Brain pericyte (primary cell): ENCODE measurements around the gene SPATA46.

Experiments
- DNase-seq: peaks from one replicate; pipeline ENCODE4 v3.0.0-alpha.2; 2012; ENCODE audit warnings: low read depth, low spot score

The SPATA46 gene

GRCh38 chr1:162391790-162392563 lies 15.3 kb upstream of the SPATA46 start:
- DNase-seq, result no peak

GRCh38 chr1:162390396-162391185 lies 13.9 kb upstream of the SPATA46 start:
- DNase-seq, result no peak

- DNase-seq, result no peak
Measured at GRCh38 chr1:162389971-162390370, 13.3 kb upstream of the SPATA46 start.

- DNase-seq, result no peak
Measured at GRCh38 chr1:162389021-162389818, 12.6 kb upstream of the SPATA46 start.

- no peak for DNase-seq
Measured at GRCh38 chr1:162388615-162389014, 12.0 kb upstream of the SPATA46 start.

- no peak for DNase-seq
Measured at GRCh38 chr1:162388083-162388594, 11.5 kb upstream of the SPATA46 start.

GRCh38 chr1:162387226-162388082 lies 10.8 kb upstream of the SPATA46 start:
- no peak for DNase-seq

GRCh38 chr1:162386292-162387225 lies 9.9 kb upstream of the SPATA46 start:
- no peak for DNase-seq

- no peak for DNase-seq
Measured at GRCh38 chr1:162385702-162386101, 9.0 kb upstream of the SPATA46 start.

GRCh38 chr1:162385280-162385623 lies 8.6 kb upstream of the SPATA46 start:
- no peak for DNase-seq

- no peak for DNase-seq
Measured at GRCh38 chr1:162384601-162385279, 8.1 kb upstream of the SPATA46 start.

- no peak for DNase-seq
Measured at GRCh38 chr1:162384116-162384515, 7.5 kb upstream of the SPATA46 start.

GRCh38 chr1:162383516-162383915 lies 6.9 kb upstream of the SPATA46 start:
- no peak for DNase-seq

- DNase-seq, result no peak
Measured at GRCh38 chr1:162383091-162383490, 6.4 kb upstream of the SPATA46 start.

GRCh38 chr1:162381941-162382750 lies 5.5 kb upstream of the SPATA46 start:
- DNase-seq, result no peak

GRCh38 chr1:162381383-162381782 lies 4.7 kb upstream of the SPATA46 start, which contains the start of gene C1orf226:
Gene C1orf226 (plus strand): TSS chr1:162381728. CDS start chr1:162381902, 174 bp downstream.
- no peak for DNase-seq

GRCh38 chr1:162380061-162380846 lies 3.6 kb upstream of the SPATA46 start:
- DNase-seq, result no peak

- DNase-seq, result no peak
Measured at GRCh38 chr1:162375463-162375862, 1.2 kb downstream of the SPATA46 start.
